NK-92 (cell line): ENCODE results near the gene TXNIP.

Experiments used
- DNase-seq: peaks from one replicate; lab custom pipeline; 2025; ENCODE audit not compliant: unreplicated experiment; lab: John Stamatoyannopoulos, UW

TXNIP gene

DNA sequence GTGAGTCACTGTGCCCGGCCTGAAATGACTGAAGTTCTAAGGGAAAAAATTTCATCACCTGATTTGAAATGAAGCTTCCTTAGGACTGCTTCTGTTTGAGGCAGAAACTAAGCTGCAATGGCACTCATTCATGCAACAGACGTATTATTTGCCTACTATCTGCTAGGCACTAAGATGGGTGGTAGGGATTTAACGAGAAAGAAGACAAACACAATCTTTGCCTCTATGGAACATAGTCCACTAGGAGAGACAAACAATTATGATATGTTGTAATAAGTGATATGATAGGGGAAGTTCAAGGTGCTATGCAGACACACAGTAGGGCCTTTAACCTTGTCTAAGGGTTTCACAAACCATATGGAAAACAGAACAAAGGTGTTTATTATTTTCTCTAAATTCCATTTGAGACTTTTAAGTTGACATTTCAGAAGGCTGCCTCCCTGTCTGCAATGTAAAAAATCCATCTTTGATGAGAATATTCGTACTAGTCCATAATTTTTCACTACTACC is 49.8 kb downstream of the TXNIP start:
- DNase-seq, result no peak

DNA sequence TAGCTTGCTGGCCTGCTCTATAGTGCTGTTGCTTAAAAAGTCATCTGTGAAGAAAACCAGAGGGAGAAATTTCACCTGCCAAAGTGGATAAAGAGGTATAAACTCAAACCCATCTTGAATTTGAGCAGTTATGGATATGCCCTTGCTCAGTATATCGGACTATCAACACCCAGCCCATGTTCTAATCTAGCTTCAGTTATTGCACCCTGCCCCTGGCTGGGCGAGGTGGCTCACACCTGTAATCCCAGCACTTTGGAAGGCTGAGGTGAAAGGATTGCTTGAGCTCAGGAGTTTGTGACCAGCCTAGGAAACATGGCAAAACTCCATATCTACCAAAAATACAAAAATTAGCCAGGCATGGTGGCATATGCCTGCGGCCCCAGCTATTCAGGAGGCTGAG is 51.8 kb downstream of the TXNIP start:
- no peak for DNase-seq

DNA sequence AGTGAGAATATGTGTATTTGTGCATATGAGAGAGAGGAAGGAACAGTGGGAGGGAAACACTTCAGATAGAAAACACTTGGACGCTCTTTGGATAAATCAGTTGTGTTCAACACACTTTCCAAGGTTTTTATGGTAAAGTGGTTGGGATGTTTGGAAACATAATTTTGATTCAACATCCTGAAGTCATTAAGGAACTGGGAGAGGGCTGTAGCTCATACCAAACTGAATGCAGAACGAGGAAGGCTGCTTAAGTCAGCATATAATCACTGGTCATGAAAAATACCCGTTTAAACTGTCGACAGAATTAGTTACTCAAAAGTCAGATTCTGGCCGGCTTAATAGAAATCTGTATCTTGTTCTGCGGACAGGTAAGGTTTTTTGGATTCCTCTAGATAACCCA is 53.5 kb downstream of the TXNIP start:
- DNase-seq, result no peak
